Thyroid gland (tissue), 4 donors: ENCODE results near the gene MMAB.

ENCODE experiments used
- POLR2A ChIP-seq, 2 donors: fragments of 450-650 bp; IDR thresholded peaks; one replicate each; pipeline ENCODE4 v1.6.1; 2017; ENCODE audit warnings: antibody characterized with exemption in 2 of 2, mild to moderate bottlenecking in 2 of 2, moderate library complexity in 1 of 2
- TF ChIP-seq, protein P1 (sequence below), 6 experiments: fragments of 200-600 bp in 3 of 6; fragments of 450-650 bp in 3 of 6; sonication (generic) in 3 of 6; IDR thresholded peaks; one replicate each; pipeline ENCODE4 v1.5.1; 2016 to 2019; ENCODE audit warnings: antibody characterized with exemption in 6 of 6, mild to moderate bottlenecking in 2 of 6, inconsistent platforms in 1 of 6, moderate library complexity in 1 of 6

DNA sequence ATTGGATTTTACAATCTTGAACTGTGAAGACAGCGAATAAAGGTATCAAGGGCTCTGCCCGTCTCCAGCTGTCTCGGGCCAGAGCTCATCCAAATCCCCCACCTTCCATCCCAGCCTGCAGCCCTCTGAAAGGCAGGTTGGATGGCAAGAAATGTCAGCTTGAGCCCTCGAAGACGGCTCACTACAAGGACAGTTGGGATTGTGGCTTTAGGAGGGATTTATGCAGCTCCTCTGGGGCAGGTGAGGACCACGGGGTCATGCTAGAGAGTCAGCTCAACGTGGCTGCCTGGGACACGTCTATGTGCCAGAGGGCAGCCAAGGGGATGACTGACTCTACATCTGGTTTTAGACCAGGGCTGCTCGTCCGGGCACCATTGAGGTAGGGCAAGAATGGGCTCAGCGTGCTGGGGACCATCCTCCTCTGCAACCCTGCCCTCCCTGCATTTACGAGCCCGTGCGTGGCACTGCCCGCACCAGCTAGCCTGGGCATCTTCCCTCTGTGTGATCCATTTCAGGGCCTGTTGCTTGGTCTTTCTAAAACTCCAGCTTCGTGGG, 16.5 kb upstream of the MMAB start:
- TF ChIP-seq, protein P1, sequence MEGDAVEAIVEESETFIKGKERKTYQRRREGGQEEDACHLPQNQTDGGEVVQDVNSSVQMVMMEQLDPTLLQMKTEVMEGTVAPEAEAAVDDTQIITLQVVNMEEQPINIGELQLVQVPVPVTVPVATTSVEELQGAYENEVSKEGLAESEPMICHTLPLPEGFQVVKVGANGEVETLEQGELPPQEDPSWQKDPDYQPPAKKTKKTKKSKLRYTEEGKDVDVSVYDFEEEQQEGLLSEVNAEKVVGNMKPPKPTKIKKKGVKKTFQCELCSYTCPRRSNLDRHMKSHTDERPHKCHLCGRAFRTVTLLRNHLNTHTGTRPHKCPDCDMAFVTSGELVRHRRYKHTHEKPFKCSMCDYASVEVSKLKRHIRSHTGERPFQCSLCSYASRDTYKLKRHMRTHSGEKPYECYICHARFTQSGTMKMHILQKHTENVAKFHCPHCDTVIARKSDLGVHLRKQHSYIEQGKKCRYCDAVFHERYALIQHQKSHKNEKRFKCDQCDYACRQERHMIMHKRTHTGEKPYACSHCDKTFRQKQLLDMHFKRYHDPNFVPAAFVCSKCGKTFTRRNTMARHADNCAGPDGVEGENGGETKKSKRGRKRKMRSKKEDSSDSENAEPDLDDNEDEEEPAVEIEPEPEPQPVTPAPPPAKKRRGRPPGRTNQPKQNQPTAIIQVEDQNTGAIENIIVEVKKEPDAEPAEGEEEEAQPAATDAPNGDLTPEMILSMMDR (IDR thresholded peaks at IDR 0.05) = no peak
- no peak for TF ChIP-seq POLR2A (IDR thresholded peaks at IDR 0.05)
